Osteoblast (primary cell): ENCODE measurements around the gene SLC41A3. TPM values are rescaled to one million over a fixed set of nuclear protein-coding genes. Genes with fewer than 3 reads are reported as not detected.

Experiments used
- DNase-seq: peaks from one replicate; pipeline ENCODE4 v3.0.0; 2011; ENCODE audit warnings: low spot score, mixed read lengths; ENCODE audit not compliant: insufficient read length; ENCODE audit errors: missing footprints
- H2AFZ ChIP-seq: 2 replicates; pipeline ENCODE4 v1.6.0; 2011; ENCODE audit warnings: mild to moderate bottlenecking, low read length
- H3K27ac ChIP-seq: 2 replicates; pipeline ENCODE4 v1.5.1; 2011; ENCODE audit warnings: mild to moderate bottlenecking, low read depth, low read length, moderate library complexity
- H3K27me3 ChIP-seq: 2 replicates; pipeline ENCODE4 v1.6.0; 2012; ENCODE audit warnings: mild to moderate bottlenecking, control low read depth, inconsistent platforms, low read length, moderate library complexity; ENCODE audit not compliant: insufficient read depth
- H3K36me3 ChIP-seq: 2 replicates; pipeline ENCODE4 v1.5.1; 2011; ENCODE audit warnings: mild to moderate bottlenecking, low read length, control low read depth, moderate library complexity; ENCODE audit not compliant: insufficient read depth
- H3K4me1 ChIP-seq: 2 replicates; pipeline ENCODE4 v1.5.1; 2011; ENCODE audit warnings: mild to moderate bottlenecking, low read length, control low read depth, moderate library complexity; ENCODE audit not compliant: insufficient read depth
- H3K4me2 ChIP-seq: 2 replicates; pipeline ENCODE4 v1.6.0; 2011; ENCODE audit warnings: mild to moderate bottlenecking, low read length; ENCODE audit not compliant: insufficient read depth
- H3K4me3 ChIP-seq: fragments of 200-600 bp; sonication (generic); 3 replicates; pipeline ENCODE4 v1.5.1; 2012; ENCODE audit warnings: mild to moderate bottlenecking, low read length, inconsistent platforms; ENCODE audit not compliant: insufficient read depth
- H3K79me2 ChIP-seq: 2 replicates; pipeline ENCODE4 v1.6.0; 2012; ENCODE audit warnings: mild to moderate bottlenecking, low read length, control low read depth, inconsistent platforms; ENCODE audit not compliant: insufficient read depth
- H3K9me3 ChIP-seq: 2 replicates; pipeline ENCODE4 v1.5.1; 2011; ENCODE audit warnings: low read depth, low read length, control low read depth
- H4K20me1 ChIP-seq: 2 replicates; pipeline ENCODE4 v1.6.0; 2012; ENCODE audit warnings: mild to moderate bottlenecking, low read length, control low read depth; ENCODE audit not compliant: insufficient read depth
- total RNA-seq: library from RNA; depleted of rRNA; stranded (reverse); fragments of >200 nt; gene quantifications from 2 replicates; pipeline ENCODE4 v1.2.3, GENCODE V29; 2012
- TF ChIP-seq, protein P1 (sequence below): IDR thresholded peaks from 2 replicates; pipeline ENCODE4 v1.5.1; 2011; ENCODE audit warnings: mild to moderate bottlenecking, low read depth, low read length, moderate library complexity; ENCODE audit errors: extremely low read depth

Gene SLC41A3
- total RNA-seq, 1 donor, result 59.4 TPM

GRCh38 chr3:126025116-126025729, 58.7 kb downstream of the SLC41A3 start:
- no peak overlapping the region for H2AFZ ChIP-seq
- no peak for DNase-seq
- H3K27me3 ChIP-seq, result no peaks in the 10 kb centered on the region
- H3K79me2 ChIP-seq, result no peaks in the 10 kb centered on the region
- H3K27ac ChIP-seq, result no peak overlapping the region
- H3K4me2 ChIP-seq, result no peak overlapping the region
- peaks cover 3% of the 10 kb centered on the region for H3K9me3 ChIP-seq
- no peaks in the 10 kb centered on the region for H3K4me1 ChIP-seq
- no peaks in the 10 kb centered on the region for H3K36me3 ChIP-seq
- TF ChIP-seq, protein P1, sequence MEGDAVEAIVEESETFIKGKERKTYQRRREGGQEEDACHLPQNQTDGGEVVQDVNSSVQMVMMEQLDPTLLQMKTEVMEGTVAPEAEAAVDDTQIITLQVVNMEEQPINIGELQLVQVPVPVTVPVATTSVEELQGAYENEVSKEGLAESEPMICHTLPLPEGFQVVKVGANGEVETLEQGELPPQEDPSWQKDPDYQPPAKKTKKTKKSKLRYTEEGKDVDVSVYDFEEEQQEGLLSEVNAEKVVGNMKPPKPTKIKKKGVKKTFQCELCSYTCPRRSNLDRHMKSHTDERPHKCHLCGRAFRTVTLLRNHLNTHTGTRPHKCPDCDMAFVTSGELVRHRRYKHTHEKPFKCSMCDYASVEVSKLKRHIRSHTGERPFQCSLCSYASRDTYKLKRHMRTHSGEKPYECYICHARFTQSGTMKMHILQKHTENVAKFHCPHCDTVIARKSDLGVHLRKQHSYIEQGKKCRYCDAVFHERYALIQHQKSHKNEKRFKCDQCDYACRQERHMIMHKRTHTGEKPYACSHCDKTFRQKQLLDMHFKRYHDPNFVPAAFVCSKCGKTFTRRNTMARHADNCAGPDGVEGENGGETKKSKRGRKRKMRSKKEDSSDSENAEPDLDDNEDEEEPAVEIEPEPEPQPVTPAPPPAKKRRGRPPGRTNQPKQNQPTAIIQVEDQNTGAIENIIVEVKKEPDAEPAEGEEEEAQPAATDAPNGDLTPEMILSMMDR, result no peak
- no peaks in the 10 kb centered on the region for H4K20me1 ChIP-seq
- no peak overlapping the region for H3K4me3 ChIP-seq

DNA sequence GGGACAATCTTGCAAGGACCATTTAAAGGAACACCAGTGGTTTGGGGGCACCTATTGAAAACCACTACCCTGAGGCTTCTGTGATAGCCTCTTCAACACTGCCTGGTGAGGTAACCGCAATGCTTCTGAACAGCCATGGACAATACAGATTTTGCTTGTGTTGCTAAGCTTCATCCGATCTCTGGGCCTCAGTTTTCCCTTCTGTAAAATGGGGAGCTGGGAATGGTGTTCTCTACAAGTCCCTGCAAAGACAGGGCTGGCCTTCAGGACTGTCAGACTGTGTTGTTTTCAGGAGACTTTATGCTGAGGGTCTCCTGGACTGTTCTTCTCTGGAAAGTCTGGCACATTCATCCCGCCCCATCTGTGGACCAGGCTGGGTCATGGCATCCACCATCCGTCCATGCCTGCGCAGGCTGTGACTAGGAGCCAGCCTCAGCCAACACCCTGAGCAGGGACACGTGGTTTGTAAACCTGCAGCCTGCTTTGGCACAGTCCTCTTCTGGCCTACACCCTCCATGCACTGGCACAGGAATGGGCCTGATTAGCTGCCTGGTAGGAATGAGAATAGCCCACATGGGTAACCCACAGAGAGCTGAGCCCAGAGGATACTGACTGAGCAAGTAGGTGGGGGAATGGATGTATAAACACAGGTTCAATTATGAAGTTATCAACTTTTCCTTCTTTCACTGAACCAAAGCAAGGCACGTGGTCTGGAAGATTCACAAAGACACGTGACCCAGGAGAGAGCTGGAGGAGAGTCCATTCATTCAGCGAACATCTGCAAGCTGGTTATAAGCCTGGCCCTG, 59.7 kb downstream of the SLC41A3 start:
- Histone ChIP-seq H3K9me3 (peaks cover 3% of the 10 kb centered on the region), H3K4me2 (no peak overlapping the region), H3K27me3 (no peaks in the 10 kb centered on the region), H3K4me3 (no peak overlapping the region), H3K36me3 (no peaks in the 10 kb centered on the region), H3K27ac (no peak overlapping the region), H3K79me2 (no peaks in the 10 kb centered on the region), H2AFZ (no peak overlapping the region), H4K20me1 (no peaks in the 10 kb centered on the region), H3K4me1 (no peaks in the 10 kb centered on the region)
- DNase-seq, result no peak
- TF ChIP-seq, protein P1, result no peak

DNA sequence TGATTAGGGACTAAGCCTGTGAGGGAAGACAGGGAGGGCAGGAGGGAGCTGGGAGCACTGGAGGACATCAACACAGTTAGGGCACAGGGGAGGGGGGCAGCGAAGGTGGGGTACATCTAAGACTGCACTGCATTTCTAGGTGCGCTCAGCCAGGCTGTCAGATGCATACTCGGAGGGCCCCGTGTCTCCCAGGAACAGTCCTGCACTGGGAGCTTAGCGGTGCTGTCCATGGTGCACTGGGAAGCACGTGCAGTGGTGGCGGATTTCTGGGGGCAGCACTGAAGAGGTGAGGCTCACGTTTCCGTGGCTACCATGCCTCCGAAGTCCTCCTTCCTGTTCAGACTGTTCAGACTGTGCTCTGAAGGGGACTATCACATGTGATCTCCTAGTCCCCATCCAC, 60.5 kb downstream of the SLC41A3 start:
- H2AFZ ChIP-seq, result no peak overlapping the region
- no peaks in the 10 kb centered on the region for H3K27me3 ChIP-seq
- H4K20me1 ChIP-seq, result no peaks in the 10 kb centered on the region
- DNase-seq, result no peak
- H3K9me3 ChIP-seq, result peaks cover 3% of the 10 kb centered on the region
- TF ChIP-seq, protein P1, result no peak
- H3K4me3 ChIP-seq, result no peak overlapping the region
- H3K79me2 ChIP-seq, result no peaks in the 10 kb centered on the region
- no peak overlapping the region for H3K27ac ChIP-seq
- no peaks in the 10 kb centered on the region for H3K36me3 ChIP-seq
- no peaks in the 10 kb centered on the region for H3K4me1 ChIP-seq
- no peak overlapping the region for H3K4me2 ChIP-seq

GRCh38 chr3:126022741-126023359, 61.1 kb downstream of the SLC41A3 start:
- H4K20me1 ChIP-seq, result no peaks in the 10 kb centered on the region

More at GRCh38 chr3:126022741-126023359, 61.1 kb downstream of the SLC41A3 start:
- Histone ChIP-seq H3K27ac (no peak overlapping the region), H3K36me3 (no peaks in the 10 kb centered on the region), H3K27me3 (no peaks in the 10 kb centered on the region), H3K9me3 (no peaks in the 10 kb centered on the region), H3K79me2 (no peaks in the 10 kb centered on the region), H3K4me3 (no peak overlapping the region), H2AFZ (no peak overlapping the region), H3K4me2 (no peak overlapping the region), H3K4me1 (no peaks in the 10 kb centered on the region)
- DNase-seq, result no peak
- TF ChIP-seq, protein P1, result no peak
